CD14-positive monocyte (primary cell): Measurements from ENCODE around the gene WWTR1. TPM values are rescaled to one million over a fixed set of nuclear protein-coding genes. Genes with fewer than 3 reads are reported as not detected.
A peak's percentile ranks its signal among the peaks of the same experiment; 100 is the strongest.

Experiments
- DNase-seq, 3 donors: peaks; one replicate each; pipeline ENCODE4 v3.0.0-alpha.2; 2011 to 2022
- H2AFZ ChIP-seq: 2 replicates; pipeline ENCODE4 v1.6.0; 2012; ENCODE audit warnings: mild to moderate bottlenecking, low read depth, low read length, inconsistent platforms; ENCODE audit not compliant: insufficient read depth, poor library complexity, severe bottlenecking
- H3K27ac ChIP-seq, 2 donors: 1 replicate in 1 of 2; 2 replicates in 1 of 2; pipeline ENCODE4 v1.5.1; 2012 to 2013; ENCODE audit warnings: low read length in 2 of 2, control low read depth in 1 of 2, inconsistent platforms in 1 of 2, low read depth in 1 of 2, mild to moderate bottlenecking in 1 of 2
- H3K27me3 ChIP-seq, 2 donors: one replicate each; pipeline versions ENCODE4 v1.6.0 to v1.6.1; 2011 to 2013; ENCODE audit warnings: low read length in 2 of 2; ENCODE audit not compliant: control insufficient read depth in 2 of 2, insufficient read depth in 2 of 2
- H3K36me3 ChIP-seq, 2 donors: replicated peaks in 1 of 2; 1 replicate in 1 of 2; 2 replicates in 1 of 2; pipeline versions ENCODE4 v1.5.1 to v1.6.1; 2012 to 2013; ENCODE audit warnings: low read length in 2 of 2, control low read depth in 1 of 2, inconsistent platforms in 1 of 2, mild to moderate bottlenecking in 1 of 2; ENCODE audit not compliant: insufficient read depth in 2 of 2, control insufficient read depth in 1 of 2
- H3K4me1 ChIP-seq, 2 donors: 1 replicate in 1 of 2; 2 replicates in 1 of 2; pipeline versions ENCODE4 v1.5.1 to v1.6.1; 2012 to 2013; ENCODE audit warnings: low read length in 2 of 2, control low read depth in 1 of 2, inconsistent platforms in 1 of 2, mild to moderate bottlenecking in 1 of 2, moderate library complexity in 1 of 2; ENCODE audit not compliant: insufficient read depth in 2 of 2, control insufficient read depth in 1 of 2
- H3K4me2 ChIP-seq: replicated peaks from 2 replicates; pipeline ENCODE3; 2012; ENCODE audit warnings: low read length, moderate library complexity, mild to moderate bottlenecking; ENCODE audit not compliant: poor library complexity, severe bottlenecking; ENCODE audit errors: extremely low read depth
- H3K4me3 ChIP-seq, 3 experiments: fragments of 200-600 bp in 1 of 3; sonication (generic) in 1 of 3; replicated peaks in 1 of 3; 1 replicate in 2 of 3; 2 replicates in 1 of 3; pipeline ENCODE4 v1.5.1; 2011 to 2013; ENCODE audit warnings: low read length in 3 of 3, mild to moderate bottlenecking in 3 of 3, control low read depth in 2 of 3, low read depth in 2 of 3, inconsistent platforms in 1 of 3, moderate library complexity in 1 of 3
- H3K79me2 ChIP-seq: 2 replicates; pipeline ENCODE4 v1.6.0; 2012; ENCODE audit warnings: mild to moderate bottlenecking, control low read depth, inconsistent platforms, low read length, moderate library complexity; ENCODE audit not compliant: insufficient read depth
- H3K9ac ChIP-seq: 2 replicates; pipeline ENCODE4 v1.6.0; 2017; ENCODE audit warnings: low read length, mild to moderate bottlenecking; ENCODE audit not compliant: insufficient read depth, poor library complexity, severe bottlenecking
- H3K9me3 ChIP-seq, 2 donors: replicated peaks in 1 of 2; 1 replicate in 1 of 2; 2 replicates in 1 of 2; pipeline versions ENCODE4 v1.5.1 to v1.6.1; 2012 to 2013; ENCODE audit warnings: low read length in 2 of 2, control low read depth in 1 of 2; ENCODE audit not compliant: control insufficient read depth in 1 of 2, insufficient read depth in 1 of 2
- H4K20me1 ChIP-seq: 2 replicates; pipeline ENCODE4 v1.6.0; 2012; ENCODE audit warnings: mild to moderate bottlenecking, low read length, control low read depth, moderate library complexity; ENCODE audit not compliant: insufficient read depth
- H3K27ac Mint-ChIP-seq, 7 donors: one replicate each; pipeline ENCODE4 v1.8.0; 2020; ENCODE audit warnings: mild to moderate bottlenecking in 7 of 7, mixed read lengths in 7 of 7, moderate library complexity in 6 of 7, inconsistent platforms in 2 of 7
- H3K27me3 Mint-ChIP-seq, 3 donors: one replicate each; pipeline ENCODE4 v1.8.0; 2021 to 2022; ENCODE audit warnings: low read depth in 3 of 3, mild to moderate bottlenecking in 3 of 3, mixed read lengths in 3 of 3, moderate library complexity in 3 of 3, inconsistent platforms in 1 of 3
- H3K36me3 Mint-ChIP-seq, 2 donors: one replicate each; pipeline ENCODE4 v1.8.0; 2020; ENCODE audit warnings: mixed read lengths in 2 of 2, inconsistent platforms in 1 of 2, mild to moderate bottlenecking in 1 of 2
- H3K4me1 Mint-ChIP-seq: one replicate; pipeline ENCODE4 v1.8.0; 2020; ENCODE audit warnings: mild to moderate bottlenecking, mixed read lengths
- H3K4me3 Mint-ChIP-seq, 2 donors: one replicate each; pipeline ENCODE4 v1.8.0; 2020; ENCODE audit warnings: mild to moderate bottlenecking in 2 of 2, mixed read lengths in 2 of 2, moderate library complexity in 1 of 2
- H3K9me3 Mint-ChIP-seq, 7 donors: one replicate each; pipeline ENCODE4 v1.8.0; 2020 to 2022; ENCODE audit warnings: mixed read lengths in 7 of 7, mild to moderate bottlenecking in 6 of 7, moderate library complexity in 6 of 7, inconsistent platforms in 2 of 7
- WGBS: methylation state at CpG from one replicate; pipeline ENCODE4 v1.1.5; 2013; ENCODE audit warnings: missing lambda C conversion rate; ENCODE audit not compliant: insufficient coverage; 5-methylcytosine and 5-hydroxymethylcytosine counted together
- intact Hi-C, 2 donors: fragments of 100-400 bp; cut with micrococcal nuclease; formaldehyde crosslinking; loops; one replicate each; pipeline versions ENCODE4 v1.15.0 to v1.15.1; 2023
- polyA plus RNA-seq, 3 donors: library from polyadenylated mRNA; depleted of rRNA in 1 of 3; unstranded in 2 of 3; stranded (reverse) in 1 of 3; fragments of 300-500 nt in 2 of 3; fragments of >200 nt in 1 of 3; fragmentation: Illumina TruSeq in 2 of 3; gene quantifications; 1 replicate in 2 of 3; 2 replicates in 1 of 3; pipeline ENCODE4 v1.2.3, GENCODE V29; 2012 to 2021
- TF ChIP-seq, protein P1 (sequence below): fragments of 200-600 bp; IDR thresholded peaks from one replicate; pipeline ENCODE4 v1.8.0; 2022; ENCODE audit warnings: antibody characterized with exemption, mild to moderate bottlenecking

The WWTR1 gene
- polyA plus RNA-seq, 3 donors = not detected

DNA sequence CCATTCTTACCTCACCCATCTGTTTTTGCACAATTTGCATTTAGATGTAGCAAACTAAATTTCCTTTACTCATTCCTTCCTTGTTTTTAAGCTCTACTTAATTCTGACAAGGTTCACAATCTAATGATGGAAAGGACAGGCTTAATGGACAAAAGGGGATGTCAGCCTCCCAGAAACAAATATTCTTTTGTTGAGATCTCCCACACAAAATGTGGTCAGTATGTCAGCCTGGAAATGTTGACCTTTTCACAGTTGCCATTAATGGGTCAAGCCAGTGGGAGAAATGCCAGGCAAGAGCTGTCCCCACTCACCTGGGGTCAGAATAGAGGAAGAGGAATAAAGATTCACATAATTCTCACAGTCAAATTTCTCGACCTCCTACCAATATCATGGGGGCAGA lies 27.0 kb downstream of the WWTR1 start:
- Mint-ChIP-seq H3K36me3 (no peaks in the 10 kb centered on the region), H3K9me3 (peaks cover 0 to 15% (median 9%) of the 10 kb centered on the region in 7 donors), H3K27me3 (peaks cover 81 to 93% (median 92%) of the 10 kb centered on the region in 3 donors), H3K27ac (no peak overlapping the region), H3K4me1 (peaks cover 4% of the 10 kb centered on the region), H3K4me3 (peak overlapping the region in 1 of 2 donors; percentile 28)
- Histone ChIP-seq H3K9me3 (peaks cover 0 to 16% of the 10 kb centered on the region in 2 donors), H3K36me3 (no peaks in the 10 kb centered on the region), H4K20me1 (no peaks in the 10 kb centered on the region), H3K27ac (no peak overlapping the region), H3K79me2 (no peaks in the 10 kb centered on the region), H3K4me1 (no peaks in the 10 kb centered on the region), H3K27me3 (peaks cover 85 to 98% of the 10 kb centered on the region in 2 donors), H3K4me2 (no peak overlapping the region), H3K4me3 (no peak overlapping the region), H2AFZ (no peak overlapping the region), H3K9ac (no peak overlapping the region)
- DNase-seq = no peak
- intact Hi-C loops = no loop called here
- TF ChIP-seq, protein P1, sequence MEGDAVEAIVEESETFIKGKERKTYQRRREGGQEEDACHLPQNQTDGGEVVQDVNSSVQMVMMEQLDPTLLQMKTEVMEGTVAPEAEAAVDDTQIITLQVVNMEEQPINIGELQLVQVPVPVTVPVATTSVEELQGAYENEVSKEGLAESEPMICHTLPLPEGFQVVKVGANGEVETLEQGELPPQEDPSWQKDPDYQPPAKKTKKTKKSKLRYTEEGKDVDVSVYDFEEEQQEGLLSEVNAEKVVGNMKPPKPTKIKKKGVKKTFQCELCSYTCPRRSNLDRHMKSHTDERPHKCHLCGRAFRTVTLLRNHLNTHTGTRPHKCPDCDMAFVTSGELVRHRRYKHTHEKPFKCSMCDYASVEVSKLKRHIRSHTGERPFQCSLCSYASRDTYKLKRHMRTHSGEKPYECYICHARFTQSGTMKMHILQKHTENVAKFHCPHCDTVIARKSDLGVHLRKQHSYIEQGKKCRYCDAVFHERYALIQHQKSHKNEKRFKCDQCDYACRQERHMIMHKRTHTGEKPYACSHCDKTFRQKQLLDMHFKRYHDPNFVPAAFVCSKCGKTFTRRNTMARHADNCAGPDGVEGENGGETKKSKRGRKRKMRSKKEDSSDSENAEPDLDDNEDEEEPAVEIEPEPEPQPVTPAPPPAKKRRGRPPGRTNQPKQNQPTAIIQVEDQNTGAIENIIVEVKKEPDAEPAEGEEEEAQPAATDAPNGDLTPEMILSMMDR = no peak
- no CpG with 5 or more reads among the region's 1 CpG for WGBS

GRCh38 chr3:149628957-149629670 lies 28.7 kb downstream of the WWTR1 start:
- H3K79me2 ChIP-seq = no peaks in the 10 kb centered on the region
- no peaks in the 10 kb centered on the region for H3K36me3 ChIP-seq
- no peaks in the 10 kb centered on the region for H4K20me1 ChIP-seq
- Mint-ChIP-seq H3K27me3 (peaks cover 83 to 92% (median 90%) of the 10 kb centered on the region in 3 donors), H3K36me3 (no peaks in the 10 kb centered on the region), H3K27ac (no peak overlapping the region), H3K9me3 (peaks cover 0 to 12% (median 5%) of the 10 kb centered on the region in 7 donors), H3K4me1 (peaks cover 3% of the 10 kb centered on the region), H3K4me3 (peak overlapping the region in 1 of 2 donors; percentile 49)
- peaks cover 0 to 16% of the 10 kb centered on the region in 2 donors for H3K9me3 ChIP-seq
- H2AFZ ChIP-seq = no peak overlapping the region
- H3K4me3 ChIP-seq = no peak overlapping the region
- no peak overlapping the region for H3K4me2 ChIP-seq
- no peak overlapping the region for H3K9ac ChIP-seq
- H3K27me3 ChIP-seq = peaks cover 81 to 99% of the 10 kb centered on the region in 2 donors
- 93% methylated on average over 3 of the region's 6 CpGs for WGBS
- DNase-seq = no peak
- H3K4me1 ChIP-seq = peaks cover 0 to under 1% of the 10 kb centered on the region in 2 donors
- intact Hi-C loops = no loop called here
- H3K27ac ChIP-seq = no peak overlapping the region
- TF ChIP-seq, protein P1 = no peak
